Stimulated activated CD8-positive, alpha-beta memory T cell treated with anti-CD3 and anti-CD28 coated beads, Interleukin-7, amount 100 ng/mL, for 48 hours (primary cell): ENCODE results near the gene SEC24B.
A peak's percentile ranks its signal among the peaks of the same experiment; 100 is the strongest.
"Not testable (repeated sequence)": the region's sequence is repeated elsewhere in the genome, so short reads cannot be mapped to it uniquely, and the experiment has no call there.

ENCODE experiments used
- DNase-seq, 2 donors: peaks; one replicate each; pipeline ENCODE4 v3.0.0-alpha.2; 2020; ENCODE audit warnings: low read depth in 1 of 2; ENCODE audit errors: extremely low read depth in 1 of 2

SEC24B gene

DNA sequence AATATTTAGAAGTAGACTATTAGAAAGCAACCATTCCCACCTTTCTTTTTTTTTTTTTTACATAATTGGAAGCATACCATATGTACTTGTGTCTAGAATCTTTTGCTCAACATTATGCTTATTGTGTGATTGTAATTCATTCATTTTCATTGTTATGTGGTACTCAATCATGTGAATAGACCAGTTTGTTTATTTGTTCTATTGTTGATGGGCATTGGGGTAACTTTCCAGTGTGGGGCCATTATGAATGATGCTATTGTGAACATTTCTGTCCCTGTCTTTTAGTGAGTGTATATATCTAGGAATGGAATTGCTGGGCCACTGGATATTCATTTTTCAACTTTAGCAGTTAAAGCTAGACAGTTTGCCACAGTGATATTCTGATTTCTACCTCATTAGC lies 63.9 kb downstream of the SEC24B start:
- no peak for DNase-seq

DNA sequence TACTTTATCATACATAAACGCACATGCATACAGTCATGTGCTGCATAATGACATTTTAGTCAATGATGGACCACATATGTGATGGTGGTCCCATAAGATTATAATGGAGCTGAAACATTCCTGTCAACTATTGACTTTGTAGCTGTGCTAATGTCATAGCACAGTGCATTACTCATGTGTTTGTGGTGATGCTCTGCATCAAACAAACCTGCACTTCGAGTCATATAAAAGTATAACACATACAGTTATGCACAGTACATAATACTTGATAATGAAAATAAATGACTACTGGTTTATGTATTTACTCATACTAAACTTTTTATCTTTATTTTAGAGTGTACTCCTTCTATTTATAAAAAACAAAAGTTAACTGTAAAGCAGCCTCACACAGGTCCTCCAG lies 65.9 kb downstream of the SEC24B start:
- no peak for DNase-seq

DNA sequence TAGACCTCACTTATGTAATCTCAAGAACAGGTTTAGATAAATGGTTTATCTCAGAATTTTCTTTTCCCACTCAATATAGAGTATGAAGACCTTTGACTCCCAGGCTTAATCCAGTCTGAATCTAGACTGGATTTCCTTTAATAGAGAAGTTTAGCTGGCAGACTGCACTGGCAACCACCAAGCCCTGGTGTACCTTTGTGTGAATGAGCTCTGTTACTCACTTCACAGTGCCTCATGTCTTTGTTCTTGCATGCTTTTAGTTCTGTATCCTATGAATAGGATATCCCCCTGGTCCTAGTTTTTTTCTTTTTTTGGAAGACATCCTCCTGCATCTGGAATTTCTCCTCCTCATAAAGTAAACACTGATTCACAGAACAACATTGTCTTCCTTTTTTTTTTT lies 73.3 kb downstream of the SEC24B start:
- no peak for DNase-seq

- no peak for DNase-seq
These were observed 77.1 kb downstream of the SEC24B start for GRCh38 chr4:109510687-109511086.

GRCh38 chr4:109511414-109511813 lies 77.8 kb downstream of the SEC24B start:
- no peak for DNase-seq

DNA sequence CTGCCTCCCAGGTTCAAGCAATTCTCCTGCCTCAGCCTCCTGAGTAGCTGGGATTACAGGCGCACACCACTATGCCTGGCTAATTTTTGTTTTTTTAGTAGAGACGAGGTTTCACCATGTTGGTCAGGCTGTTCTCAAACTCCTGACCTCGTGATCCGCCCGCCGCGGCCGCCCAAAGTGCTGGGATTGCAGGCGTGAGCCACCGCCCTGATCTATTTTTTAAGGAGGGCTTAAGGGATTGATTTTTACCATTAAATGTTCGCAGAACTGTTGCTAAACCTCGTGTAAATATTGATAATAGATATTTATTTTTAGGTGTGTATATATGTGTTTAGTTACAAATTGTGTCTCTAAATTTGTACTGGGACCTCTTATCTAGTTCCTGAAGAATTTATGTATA lies 79.8 kb downstream of the SEC24B start:
- not testable (repeated sequence) for DNase-seq

DNA sequence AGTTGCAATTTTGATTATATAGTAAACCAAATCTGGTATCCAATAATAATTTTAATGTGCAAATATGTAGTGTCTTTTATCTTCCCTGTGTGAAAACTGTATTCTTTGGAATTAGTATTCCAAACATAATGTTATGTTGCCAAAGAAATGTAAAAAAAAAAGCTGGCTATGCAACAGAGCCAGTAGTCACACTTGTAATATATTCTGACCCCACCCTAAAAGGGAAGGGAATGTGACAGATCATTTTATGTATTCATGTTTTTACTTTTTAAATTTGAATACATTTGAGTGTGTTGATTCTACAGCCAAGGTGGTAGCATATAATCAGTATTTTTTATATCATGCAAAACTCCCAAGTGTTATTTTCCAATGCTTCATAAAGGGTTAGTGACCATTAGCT lies 98.6 kb downstream of the SEC24B start:
- no peak for DNase-seq

DNA sequence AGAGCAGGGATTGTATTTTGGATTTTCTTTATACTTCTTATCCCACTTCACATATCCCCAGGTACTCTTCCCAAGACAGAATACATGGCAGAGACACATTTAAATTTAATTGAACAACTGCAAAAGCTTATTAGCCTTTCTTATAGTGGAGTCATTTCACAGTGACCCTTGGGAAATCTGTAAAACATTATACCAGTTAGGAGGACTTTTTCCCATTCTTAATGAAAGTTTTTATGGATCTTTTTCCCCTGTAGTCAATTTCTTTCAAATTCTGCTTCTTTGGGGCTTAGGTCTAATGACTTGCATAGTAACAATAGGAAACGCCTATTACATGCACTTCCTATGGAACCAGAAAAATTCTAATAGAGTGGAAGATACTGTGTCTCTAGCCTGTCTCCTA lies 111.8 kb downstream of the SEC24B start:
- DNase-seq, result no peak

- DNase-seq, result no peak
These were observed 113.8 kb downstream of the SEC24B start for GRCh38 chr4:109547394-109547793.

GRCh38 chr4:109548655-109549054 lies 115.0 kb downstream of the SEC24B start:
- no peak for DNase-seq

DNA sequence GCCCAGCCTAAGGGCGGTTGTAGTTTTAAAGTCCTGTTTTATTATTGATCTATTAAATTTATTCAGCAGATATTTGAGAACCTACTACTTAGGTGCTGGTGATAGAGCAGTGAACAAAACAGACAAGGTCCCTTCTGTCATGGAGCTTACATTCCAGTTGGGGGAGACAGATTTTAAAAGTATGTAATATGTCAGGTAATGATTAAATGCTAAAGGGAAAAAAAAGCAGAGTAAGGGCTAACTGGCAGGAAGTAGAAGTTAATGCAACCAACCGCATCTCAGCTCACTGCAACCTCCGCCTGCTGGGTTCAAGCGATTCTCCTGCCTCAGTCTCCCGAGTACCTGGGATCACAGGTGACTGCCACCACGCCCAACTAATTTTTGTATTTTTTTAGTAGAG lies 118.6 kb downstream of the SEC24B start:
- DNase-seq, result no peak

GRCh38 chr4:109553130-109553529 lies 119.5 kb downstream of the SEC24B start:
- no peak for DNase-seq

- DNase-seq, result no peak
These were observed 121.4 kb downstream of the SEC24B start for GRCh38 chr4:109554971-109555370.

GRCh38 chr4:109557433-109557832 lies 123.8 kb downstream of the SEC24B start:
- DNase-seq, result no peak

DNA sequence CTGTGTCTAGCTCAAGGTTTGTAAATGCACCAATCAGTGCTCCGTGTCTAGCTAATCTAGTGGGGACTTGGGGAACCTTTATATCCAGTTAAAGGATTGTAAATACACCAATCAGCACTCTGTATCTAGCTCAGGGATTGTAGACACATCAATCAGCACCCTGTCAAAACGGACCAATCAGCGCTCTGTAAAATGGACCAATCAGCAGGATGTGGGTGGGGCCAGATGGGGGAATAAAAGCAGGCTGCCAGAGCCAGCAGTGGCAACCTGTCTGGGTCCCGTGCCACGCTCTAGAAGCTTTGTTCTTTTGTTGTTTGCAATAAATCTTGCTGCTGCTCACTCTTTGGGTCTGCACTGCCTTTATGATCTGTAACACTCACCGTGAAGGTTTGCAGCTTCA lies 124.5 kb downstream of the SEC24B start:
- not testable (repeated sequence) for DNase-seq

DNA sequence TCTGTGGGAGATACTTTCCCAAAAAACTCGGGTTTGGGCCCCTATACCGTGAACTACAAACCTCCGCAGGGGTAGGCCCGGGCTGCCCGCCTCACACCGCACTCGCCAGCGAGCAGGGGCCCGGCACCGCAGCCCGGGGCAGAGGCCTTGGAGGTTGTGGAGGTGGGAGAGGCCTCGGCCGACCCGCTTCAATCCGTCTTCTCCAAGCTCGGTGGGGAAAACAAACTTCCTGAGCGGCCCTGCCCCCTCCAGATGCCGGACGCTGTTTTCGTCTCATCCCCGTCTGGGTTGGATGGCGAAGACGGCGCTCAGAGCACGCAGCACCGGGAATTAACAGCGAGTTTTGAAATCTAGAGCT lies 126.0 kb downstream of the SEC24B start:
- peak in 1 of 2 donors; percentile 12 for DNase-seq

DNA sequence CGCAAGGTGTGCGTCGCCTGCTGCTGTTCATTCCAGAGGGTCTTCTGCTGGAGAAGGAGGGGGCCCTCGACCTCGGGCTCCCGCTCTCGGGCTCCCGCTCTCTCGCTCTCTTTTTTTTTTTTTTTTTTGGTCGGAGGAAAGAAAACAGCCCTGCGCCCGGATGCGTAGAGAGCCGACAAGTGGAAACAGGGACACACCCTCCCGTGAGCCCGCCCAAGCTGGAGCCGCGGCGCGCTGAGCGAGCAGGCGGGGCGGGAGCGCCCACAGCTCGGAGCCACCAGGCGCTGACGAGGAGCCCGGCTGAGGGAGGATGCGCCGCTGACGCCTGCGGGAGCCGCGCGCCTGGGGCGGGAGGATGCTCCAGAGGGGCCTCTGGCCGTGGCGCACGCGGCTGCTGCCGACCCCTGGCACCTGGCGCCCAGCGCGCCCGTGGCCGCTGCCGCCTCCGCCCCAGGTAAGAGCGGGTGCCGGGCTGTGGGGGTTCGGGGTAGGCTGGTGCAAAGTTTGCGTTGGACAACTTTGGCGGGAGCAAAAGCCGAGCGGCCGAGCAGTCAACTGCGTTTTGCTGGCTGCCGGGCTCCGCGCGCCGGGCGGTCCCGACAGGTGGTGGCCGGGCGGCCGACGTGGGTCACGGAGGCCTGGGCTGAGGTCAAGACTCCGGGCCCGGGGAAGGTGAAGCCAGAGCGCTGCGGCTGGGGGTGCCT lies 126.5 kb downstream of the SEC24B start, which contains the start of gene MCUB:
MCUB (plus strand) TSS at position 264 of the 704 bp plus-strand sequence; CDS start at position 356, 92 bp downstream.
- DNase-seq, result peak; percentile 86 to 87

DNA sequence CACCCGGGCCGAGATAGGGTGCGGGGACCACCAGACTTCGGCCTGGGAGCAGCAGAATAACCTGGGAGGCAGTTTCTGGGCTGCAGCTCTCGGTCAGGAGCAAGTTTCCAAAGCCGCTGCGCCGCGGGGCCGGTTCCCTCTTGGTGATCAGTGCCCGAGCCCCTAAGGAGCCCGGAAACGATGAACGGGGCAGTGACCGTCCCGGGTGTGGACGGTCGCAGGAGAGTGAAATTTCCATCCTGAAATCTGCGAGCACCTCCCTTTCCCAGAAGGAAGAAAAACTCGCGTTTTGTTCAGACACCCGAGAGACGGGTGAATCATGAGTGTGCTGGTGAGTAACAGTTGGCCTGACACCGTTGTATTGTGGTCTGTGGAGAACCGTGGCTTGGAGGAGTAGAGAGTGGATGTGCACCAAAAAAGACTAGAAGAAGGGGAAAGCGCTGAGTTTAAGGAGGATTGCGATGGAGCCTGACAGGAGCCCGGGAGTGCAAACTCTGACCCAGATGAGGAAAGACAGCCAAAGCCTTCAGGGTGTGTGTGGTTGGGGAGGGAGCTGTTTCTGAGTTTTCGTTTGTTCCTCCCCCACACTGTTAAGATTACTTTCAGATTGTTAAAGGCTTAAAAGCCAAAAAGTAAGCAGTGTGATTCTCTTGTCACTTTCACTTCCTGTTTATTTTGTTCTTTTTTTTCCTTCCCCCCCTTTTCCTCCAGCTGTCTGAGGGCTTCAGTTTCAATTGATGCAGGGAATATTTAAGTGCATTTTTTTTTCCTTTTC lies 127.3 kb downstream of the SEC24B start:
- peak; percentile 30 to 61 for DNase-seq

- DNase-seq, result no peak
These were observed 129.0 kb downstream of the SEC24B start for GRCh38 chr4:109562457-109563239.

GRCh38 chr4:109571494-109571893 lies 137.9 kb downstream of the SEC24B start:
- DNase-seq, result no peak

GRCh38 chr4:109572154-109572553 lies 138.5 kb downstream of the SEC24B start:
- DNase-seq, result no peak

DNA sequence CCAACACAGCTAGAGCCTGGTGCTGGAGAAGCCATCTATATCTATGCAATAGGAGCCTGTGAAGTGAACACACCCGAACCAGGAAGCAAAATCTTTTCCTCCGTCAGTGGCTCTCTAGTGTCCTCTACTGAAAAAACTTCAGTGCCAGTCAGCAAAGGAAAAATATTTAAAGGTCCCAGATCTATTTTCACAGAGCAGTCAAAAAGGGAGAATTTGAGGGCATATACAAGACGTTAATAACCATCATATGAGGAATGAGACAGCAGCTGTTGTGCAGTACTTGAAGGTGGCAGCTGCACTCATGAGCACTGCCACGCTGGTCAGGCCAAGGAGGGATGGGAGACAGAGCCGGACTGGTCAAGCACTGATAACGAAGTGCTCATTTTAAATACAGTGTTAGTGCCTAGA lies 140.8 kb downstream of the SEC24B start:
- DNase-seq, result no peak
